K562 (cell line): ENCODE results near the gene PADI4. TPM values are rescaled to one million over a fixed set of nuclear protein-coding genes. Genes with fewer than 3 reads are reported as not detected.

ENCODE experiments used
- ATAC-seq: fragments of 200-7000 bp; cut with Tn5 transposase; 3 replicates; pipeline ENCODE4 v1.9.1; 2020; ENCODE audit warnings: moderate library complexity
- BruUV-seq: library from RNA; stranded (reverse); fragments of 400-500 nt; replicated peaks from 2 replicates; lab custom pipeline; 2021; lab: Mats Ljungman, UMichigan
- CTCF ChIA-PET: fragments of 300-600 bp; formaldehyde crosslinking; extraction: SDS; loops from one replicate; lab custom pipeline; 2021; ENCODE audit warnings: low intra/inter-chr PET ratio; lab: Yijun Ruan, JAX
- POLR2A ChIA-PET: fragments of 300-600, 350-650 bp; sonication (Branson Sonifier 250); formaldehyde crosslinking; extraction: SDS; loops from one replicate; lab custom pipeline; 2021; ENCODE audit warnings: antibody characterized with exemption, inconsistent platforms; lab: Yijun Ruan, JAX
- DNase-seq, 4 experiments: peaks; one replicate each; pipeline versions ENCODE4 v3.0.0 to v3.0.0-alpha.2; 2011 to 2018; ENCODE audit warnings: low spot score in 3 of 4, mixed read lengths in 3 of 4; ENCODE audit errors: extremely low read depth in 1 of 4
- FAIRE-seq: peaks from 2 replicates; lab custom pipeline; 2011; peaks lifted over from hg19 to GRCh38; lab: Jason Lieb, UNC
- H2AFZ ChIP-seq: 2 replicates; pipeline ENCODE4 v1.6.0; 2011; ENCODE audit warnings: low read depth, low read length, control low read depth, inconsistent platforms
- H3K27ac ChIP-seq: fragments of 200-600 bp; 3 replicates; pipeline ENCODE4 v1.8.0; 2011; ENCODE audit warnings: low read depth, mild to moderate bottlenecking, control low read depth, inconsistent platforms, low read length, moderate library complexity, mixed read lengths; ENCODE audit errors: extremely low read depth
- H3K27me3 ChIP-seq, 2 experiments: fragments of 300-600 bp in 1 of 2; 2 replicates in 1 of 2; 3 replicates in 1 of 2; pipeline versions ENCODE4 v1.6.0 to v1.8.0; 2011; ENCODE audit warnings: inconsistent platforms in 2 of 2, low read length in 2 of 2, mild to moderate bottlenecking in 1 of 2, mixed read lengths in 1 of 2, moderate library complexity in 1 of 2; ENCODE audit not compliant: control insufficient read depth in 2 of 2, insufficient read depth in 2 of 2
- H3K36me3 ChIP-seq: fragments of 300-600 bp; 3 replicates; pipeline ENCODE4 v1.8.0; 2011; ENCODE audit warnings: mild to moderate bottlenecking, low read length, inconsistent platforms; ENCODE audit not compliant: control insufficient read depth, insufficient read depth
- H3K4me1 ChIP-seq, 2 experiments: fragments of 200-600 bp in 1 of 2; replicated peaks in 1 of 2; 2 replicates in 1 of 2; 3 replicates in 1 of 2; pipeline versions ENCODE4 v1.5.1 to v1.8.0; 2011; ENCODE audit warnings: inconsistent platforms in 2 of 2, low read length in 2 of 2, mild to moderate bottlenecking in 1 of 2, mixed read lengths in 1 of 2, moderate library complexity in 1 of 2; ENCODE audit not compliant: control insufficient read depth in 2 of 2, insufficient read depth in 2 of 2
- H3K4me2 ChIP-seq: 2 replicates; pipeline ENCODE4 v1.6.1; 2011; ENCODE audit warnings: low read length, control low read depth, inconsistent platforms, mixed read lengths; ENCODE audit not compliant: insufficient read depth
- H3K4me3 ChIP-seq: fragments of 200-600 bp; sonication (generic), shearing (Covaris generic); 2 replicates; pipeline ENCODE4 v1.5.1; 2016; ENCODE audit warnings: control low read depth, inconsistent platforms
- H3K79me2 ChIP-seq: fragments of 200-600 bp; 3 replicates; pipeline ENCODE4 v1.8.0; 2011; ENCODE audit warnings: low read length, inconsistent platforms; ENCODE audit not compliant: control insufficient read depth, insufficient read depth
- H3K9ac ChIP-seq, 2 experiments: 2 replicates each; pipeline versions ENCODE4 v1.6.0 to v1.6.1; 2011; ENCODE audit warnings: low read depth in 2 of 2, low read length in 2 of 2, control low read depth in 1 of 2, inconsistent platforms in 1 of 2, mild to moderate bottlenecking in 1 of 2, mixed read lengths in 1 of 2; ENCODE audit not compliant: insufficient read depth in 1 of 2
- H3K9me1 ChIP-seq: one replicate; pipeline ENCODE4 v1.6.0; 2011; ENCODE audit warnings: inconsistent platforms, mild to moderate bottlenecking, low read length, moderate library complexity; ENCODE audit not compliant: control insufficient read depth, insufficient read depth
- H3K9me3 ChIP-seq: replicated peaks from 2 replicates; pipeline ENCODE4 v1.5.1; 2011; ENCODE audit warnings: low read depth, low read length, inconsistent platforms; ENCODE audit not compliant: control insufficient read depth, insufficient read depth
- H4K20me1 ChIP-seq: replicated peaks from 2 replicates; pipeline ENCODE4 v1.6.1; 2011; ENCODE audit warnings: low read length, inconsistent platforms, mixed read lengths; ENCODE audit not compliant: control insufficient read depth, insufficient read depth
- NCOA4 ChIP-seq: fragments of 450-650 bp; IDR thresholded peaks from 2 replicates; pipeline ENCODE4 v1.6.1; 2018; ENCODE audit warnings: mild to moderate bottlenecking; ENCODE audit not compliant: partially characterized antibody
- NFIX ChIP-seq: fragments of 250-450 bp; sonication (Bioruptor Pico); IDR thresholded peaks from 2 replicates; pipeline ENCODE4 v1.4.0; 2020; ENCODE audit warnings: low read depth, mild to moderate bottlenecking, moderate library complexity
- RBBP5 ChIP-seq: fragments of 200-600 bp; sonication (generic); IDR thresholded peaks from 2 replicates; pipeline ENCODE4 v1.6.1; 2012; ENCODE audit warnings: borderline replicate concordance, mild to moderate bottlenecking, low read length, control low read depth, inconsistent platforms; ENCODE audit not compliant: insufficient read depth, poor library complexity, severe bottlenecking
- SIX5 ChIP-seq, 2 experiments: IDR thresholded peaks; 2 replicates each; pipeline ENCODE4 v1.6.1; 2011; ENCODE audit warnings: low read length in 2 of 2, borderline replicate concordance in 1 of 2, low read depth in 1 of 2, mild to moderate bottlenecking in 1 of 2, moderate library complexity in 1 of 2; ENCODE audit not compliant: insufficient read depth in 1 of 2
- SMAD2 ChIP-seq: fragments of 150-350 bp; IDR thresholded peaks from 2 replicates; pipeline ENCODE4 v1.6.1; 2014; ENCODE audit warnings: low read depth, mild to moderate bottlenecking, low read length
- ZNF408 ChIP-seq: fragments of 250-450 bp; sonication (Bioruptor Pico); IDR thresholded peaks from 2 replicates; pipeline ENCODE4 v1.4.0; 2020; ENCODE audit warnings: low read depth, mild to moderate bottlenecking, moderate library complexity
- WGBS: fragments of 100-300 bp; shearing (Covaris generic); methylation state at CpG from one replicate; pipeline ENCODE4 v1.1.6; 2016; ENCODE audit warnings: low coverage, mixed read lengths; ENCODE audit not compliant: insufficient coverage; ENCODE audit errors: missing lambda C conversion rate; 5-methylcytosine and 5-hydroxymethylcytosine counted together
- in situ Hi-C: fragments of 300-500 bp; cut with MboI; formaldehyde crosslinking; loops from 4 replicates; pipeline ENCODE4 v1.15.0; 2018; ENCODE audit warnings: inconsistent platforms, mixed read lengths
- intact Hi-C: fragments of 100-400 bp; cut with micrococcal nuclease; formaldehyde crosslinking; loops from 2 replicates; pipeline ENCODE4 v1.14.2; 2022
- polyA plus RNA-seq, 8 experiments: library from polyadenylated mRNA; depleted of rRNA in 4 of 8; stranded (reverse) in 5 of 8; unstranded in 3 of 8; fragments of >200 nt; fragmentation: Nextera tagmentation in 2 of 8; fragmentation: Illumina TruSeq in 1 of 8; extraction: Ambion mirVana in 2 of 8; extraction: Trizol in 1 of 8; gene quantifications; 2 replicates each; pipeline versions ENCODE4 v1.2.1 to v1.2.3, GENCODE V29; 2011 to 2014; ENCODE audit warnings: inconsistent platforms in 1 of 8, missing spikeins in 1 of 8
- total RNA-seq, 7 experiments: library from RNA; depleted of rRNA in 6 of 7; stranded (reverse); fragments of >200 nt in 6 of 7; fragmentation: Illumina TruSeq in 2 of 7; extraction: Trizol in 2 of 7; gene quantifications; 2 replicates each; pipeline versions ENCODE4 v1.2.1 to v1.2.3, GENCODE V29; 2011 to 2021; ENCODE audit warnings: low replicate concordance in 1 of 7
- TF ChIP-seq, protein P1 (sequence below): fragments of 200-800 bp; sonication (Bioruptor generic); IDR thresholded peaks from 2 replicates; pipeline ENCODE4 v1.6.1; 2017; ENCODE audit warnings: missing genetic modification characterization, missing compliant biosample characterization
- TF ChIP-seq, protein P2 (sequence below): fragments of 200-600 bp; sonication (generic); IDR thresholded peaks from one replicate; pipeline ENCODE4 v1.6.1; 2012; ENCODE audit warnings: mild to moderate bottlenecking, low read depth, low read length, inconsistent platforms

Gene PADI4
- total and polyA plus RNA-seq, 9 of the 15 experiments (the other 6 are each of a cell fraction or from before 2014, with no cell fraction given), result 0.22 to 0.33 TPM; not detected in 7

DNA sequence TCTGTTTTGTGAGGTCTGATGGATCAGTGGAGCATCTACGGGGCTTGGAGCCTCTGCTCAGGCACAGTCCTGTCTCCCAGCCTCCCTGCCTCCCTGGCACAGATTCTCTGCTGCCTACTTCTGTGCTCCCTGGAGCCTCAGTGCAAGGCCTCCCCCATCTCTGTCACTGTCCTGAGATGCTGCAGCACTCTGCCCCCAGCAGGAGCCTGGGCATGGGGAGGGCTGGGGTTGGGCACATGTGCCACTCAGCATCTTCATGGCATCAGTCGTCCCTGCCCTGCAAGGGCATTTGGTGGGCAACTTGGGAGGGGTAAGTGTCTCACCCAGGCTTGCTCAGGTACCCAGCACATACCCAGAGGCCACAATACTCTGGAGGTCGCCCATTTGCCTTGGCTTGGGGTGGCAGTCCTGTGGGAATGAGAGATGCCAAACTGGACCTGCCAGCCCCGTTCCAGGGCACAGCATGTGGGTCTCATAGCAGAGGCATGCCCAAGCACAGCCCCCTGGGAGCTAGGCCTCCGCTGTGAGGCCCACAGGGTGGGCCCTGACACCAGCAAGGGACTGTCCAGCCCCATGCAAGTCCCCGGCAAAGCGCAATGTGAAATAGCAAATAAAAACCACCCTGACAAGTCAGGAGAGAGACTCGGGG lies 30.4 kb upstream of the PADI4 start:
- no peak overlapping the region for H3K4me2 ChIP-seq
- CTCF ChIA-PET, result no interaction called here
- intact Hi-C loops (no loop called here), in situ Hi-C loops (no loop called here)
- FAIRE-seq, result no peak
- H3K9ac ChIP-seq, result no peak overlapping the region
- H3K4me1 ChIP-seq, result 0 out of 5 replicates have a peak, but pooled peaks cover 0 to 2% of the 10 kb centered on the region in 2 experiments
- no peak overlapping the region for H2AFZ ChIP-seq
- WGBS, result 10% methylated on average over 8 of the region's 8 CpGs
- no peaks in the 10 kb centered on the region for H3K36me3 ChIP-seq
- H3K9me1 ChIP-seq, result peaks cover 5% of the 10 kb centered on the region
- H3K79me2 ChIP-seq, result no peaks in the 10 kb centered on the region
- no peak overlapping the region for H3K27ac ChIP-seq
- H3K27me3 ChIP-seq, result peaks cover 7 to 58% of the 10 kb centered on the region in 2 experiments
- no peak for DNase-seq
- TF ChIP-seq RBBP5 (no peak), SIX5 (IDR thresholded peaks at IDR 0.05; ENCODE audit: borderline replicate concordance in 1 of 2, insufficient read depth in 1 of 2, low read depth in 1 of 2, low read length in 2 of 2) (no peak), NFIX (no peak), NCOA4 (no peak), SMAD2 (no peak), ZNF408 (CRISPR knock-in tag) (no peak)
- TF ChIP-seq, protein P1, sequence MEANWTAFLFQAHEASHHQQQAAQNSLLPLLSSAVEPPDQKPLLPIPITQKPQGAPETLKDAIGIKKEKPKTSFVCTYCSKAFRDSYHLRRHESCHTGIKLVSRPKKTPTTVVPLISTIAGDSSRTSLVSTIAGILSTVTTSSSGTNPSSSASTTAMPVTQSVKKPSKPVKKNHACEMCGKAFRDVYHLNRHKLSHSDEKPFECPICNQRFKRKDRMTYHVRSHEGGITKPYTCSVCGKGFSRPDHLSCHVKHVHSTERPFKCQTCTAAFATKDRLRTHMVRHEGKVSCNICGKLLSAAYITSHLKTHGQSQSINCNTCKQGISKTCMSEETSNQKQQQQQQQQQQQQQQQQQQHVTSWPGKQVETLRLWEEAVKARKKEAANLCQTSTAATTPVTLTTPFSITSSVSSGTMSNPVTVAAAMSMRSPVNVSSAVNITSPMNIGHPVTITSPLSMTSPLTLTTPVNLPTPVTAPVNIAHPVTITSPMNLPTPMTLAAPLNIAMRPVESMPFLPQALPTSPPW (CRISPR knock-in tag), result no peak
- TF ChIP-seq, protein P2, sequence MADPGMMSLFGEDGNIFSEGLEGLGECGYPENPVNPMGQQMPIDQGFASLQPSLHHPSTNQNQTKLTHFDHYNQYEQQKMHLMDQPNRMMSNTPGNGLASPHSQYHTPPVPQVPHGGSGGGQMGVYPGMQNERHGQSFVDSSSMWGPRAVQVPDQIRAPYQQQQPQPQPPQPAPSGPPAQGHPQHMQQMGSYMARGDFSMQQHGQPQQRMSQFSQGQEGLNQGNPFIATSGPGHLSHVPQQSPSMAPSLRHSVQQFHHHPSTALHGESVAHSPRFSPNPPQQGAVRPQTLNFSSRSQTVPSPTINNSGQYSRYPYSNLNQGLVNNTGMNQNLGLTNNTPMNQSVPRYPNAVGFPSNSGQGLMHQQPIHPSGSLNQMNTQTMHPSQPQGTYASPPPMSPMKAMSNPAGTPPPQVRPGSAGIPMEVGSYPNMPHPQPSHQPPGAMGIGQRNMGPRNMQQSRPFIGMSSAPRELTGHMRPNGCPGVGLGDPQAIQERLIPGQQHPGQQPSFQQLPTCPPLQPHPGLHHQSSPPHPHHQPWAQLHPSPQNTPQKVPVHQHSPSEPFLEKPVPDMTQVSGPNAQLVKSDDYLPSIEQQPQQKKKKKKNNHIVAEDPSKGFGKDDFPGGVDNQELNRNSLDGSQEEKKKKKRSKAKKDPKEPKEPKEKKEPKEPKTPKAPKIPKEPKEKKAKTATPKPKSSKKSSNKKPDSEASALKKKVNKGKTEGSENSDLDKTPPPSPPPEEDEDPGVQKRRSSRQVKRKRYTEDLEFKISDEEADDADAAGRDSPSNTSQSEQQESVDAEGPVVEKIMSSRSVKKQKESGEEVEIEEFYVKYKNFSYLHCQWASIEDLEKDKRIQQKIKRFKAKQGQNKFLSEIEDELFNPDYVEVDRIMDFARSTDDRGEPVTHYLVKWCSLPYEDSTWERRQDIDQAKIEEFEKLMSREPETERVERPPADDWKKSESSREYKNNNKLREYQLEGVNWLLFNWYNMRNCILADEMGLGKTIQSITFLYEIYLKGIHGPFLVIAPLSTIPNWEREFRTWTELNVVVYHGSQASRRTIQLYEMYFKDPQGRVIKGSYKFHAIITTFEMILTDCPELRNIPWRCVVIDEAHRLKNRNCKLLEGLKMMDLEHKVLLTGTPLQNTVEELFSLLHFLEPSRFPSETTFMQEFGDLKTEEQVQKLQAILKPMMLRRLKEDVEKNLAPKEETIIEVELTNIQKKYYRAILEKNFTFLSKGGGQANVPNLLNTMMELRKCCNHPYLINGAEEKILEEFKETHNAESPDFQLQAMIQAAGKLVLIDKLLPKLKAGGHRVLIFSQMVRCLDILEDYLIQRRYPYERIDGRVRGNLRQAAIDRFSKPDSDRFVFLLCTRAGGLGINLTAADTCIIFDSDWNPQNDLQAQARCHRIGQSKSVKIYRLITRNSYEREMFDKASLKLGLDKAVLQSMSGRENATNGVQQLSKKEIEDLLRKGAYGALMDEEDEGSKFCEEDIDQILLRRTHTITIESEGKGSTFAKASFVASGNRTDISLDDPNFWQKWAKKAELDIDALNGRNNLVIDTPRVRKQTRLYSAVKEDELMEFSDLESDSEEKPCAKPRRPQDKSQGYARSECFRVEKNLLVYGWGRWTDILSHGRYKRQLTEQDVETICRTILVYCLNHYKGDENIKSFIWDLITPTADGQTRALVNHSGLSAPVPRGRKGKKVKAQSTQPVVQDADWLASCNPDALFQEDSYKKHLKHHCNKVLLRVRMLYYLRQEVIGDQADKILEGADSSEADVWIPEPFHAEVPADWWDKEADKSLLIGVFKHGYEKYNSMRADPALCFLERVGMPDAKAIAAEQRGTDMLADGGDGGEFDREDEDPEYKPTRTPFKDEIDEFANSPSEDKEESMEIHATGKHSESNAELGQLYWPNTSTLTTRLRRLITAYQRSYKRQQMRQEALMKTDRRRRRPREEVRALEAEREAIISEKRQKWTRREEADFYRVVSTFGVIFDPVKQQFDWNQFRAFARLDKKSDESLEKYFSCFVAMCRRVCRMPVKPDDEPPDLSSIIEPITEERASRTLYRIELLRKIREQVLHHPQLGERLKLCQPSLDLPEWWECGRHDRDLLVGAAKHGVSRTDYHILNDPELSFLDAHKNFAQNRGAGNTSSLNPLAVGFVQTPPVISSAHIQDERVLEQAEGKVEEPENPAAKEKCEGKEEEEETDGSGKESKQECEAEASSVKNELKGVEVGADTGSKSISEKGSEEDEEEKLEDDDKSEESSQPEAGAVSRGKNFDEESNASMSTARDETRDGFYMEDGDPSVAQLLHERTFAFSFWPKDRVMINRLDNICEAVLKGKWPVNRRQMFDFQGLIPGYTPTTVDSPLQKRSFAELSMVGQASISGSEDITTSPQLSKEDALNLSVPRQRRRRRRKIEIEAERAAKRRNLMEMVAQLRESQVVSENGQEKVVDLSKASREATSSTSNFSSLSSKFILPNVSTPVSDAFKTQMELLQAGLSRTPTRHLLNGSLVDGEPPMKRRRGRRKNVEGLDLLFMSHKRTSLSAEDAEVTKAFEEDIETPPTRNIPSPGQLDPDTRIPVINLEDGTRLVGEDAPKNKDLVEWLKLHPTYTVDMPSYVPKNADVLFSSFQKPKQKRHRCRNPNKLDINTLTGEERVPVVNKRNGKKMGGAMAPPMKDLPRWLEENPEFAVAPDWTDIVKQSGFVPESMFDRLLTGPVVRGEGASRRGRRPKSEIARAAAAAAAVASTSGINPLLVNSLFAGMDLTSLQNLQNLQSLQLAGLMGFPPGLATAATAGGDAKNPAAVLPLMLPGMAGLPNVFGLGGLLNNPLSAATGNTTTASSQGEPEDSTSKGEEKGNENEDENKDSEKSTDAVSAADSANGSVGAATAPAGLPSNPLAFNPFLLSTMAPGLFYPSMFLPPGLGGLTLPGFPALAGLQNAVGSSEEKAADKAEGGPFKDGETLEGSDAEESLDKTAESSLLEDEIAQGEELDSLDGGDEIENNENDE, result no peak
- H3K9me3 ChIP-seq, result no peaks in the 10 kb centered on the region
- no peak overlapping the region for H3K4me3 ChIP-seq
- ATAC-seq, result no peak
- peaks cover 24% of the 10 kb centered on the region for H4K20me1 ChIP-seq
- BruUV-seq, result no TSS peak
- POLR2A ChIA-PET, result no interaction called here
